Neural cell (in vitro differentiated cells): ENCODE data around the gene SLC45A1. TPM values are rescaled to one million over a fixed set of nuclear protein-coding genes. Genes with fewer than 3 reads are reported as not detected.

Experiments used
- H2AFZ ChIP-seq: fragments of 200-600, 300-800 bp; sonication (generic), shearing (Covaris generic); 2 replicates; pipeline ENCODE4 v1.6.0; 2014; ENCODE audit warnings: low read depth, mild to moderate bottlenecking, antibody characterized with exemption, low read length, moderate library complexity
- H3F3A ChIP-seq: fragments of 200-600 bp; shearing (Covaris generic); 2 replicates; pipeline ENCODE4 v1.6.1; 2016; ENCODE audit warnings: mild to moderate bottlenecking, moderate library complexity, mixed read lengths, antibody characterized with exemption, low read length; ENCODE audit not compliant: insufficient read depth, poor library complexity, severe bottlenecking
- H3K27ac ChIP-seq: fragments of 200-600, 300-800 bp; sonication (generic), shearing (Covaris generic); 2 replicates; pipeline ENCODE4 v1.5.1; 2014; ENCODE audit warnings: mild to moderate bottlenecking, low read length, moderate library complexity
- H3K27me3 ChIP-seq: fragments of 300-800, 200-600 bp; sonication (generic), shearing (Covaris generic); 2 replicates; pipeline ENCODE4 v1.6.0; 2014; ENCODE audit warnings: mild to moderate bottlenecking, low read depth, low read length, moderate library complexity; ENCODE audit not compliant: insufficient read depth
- H3K36me3 ChIP-seq: fragments of 300-800, 200-600 bp; sonication (generic), shearing (Covaris generic); 2 replicates; pipeline ENCODE4 v1.5.1; 2014; ENCODE audit warnings: mild to moderate bottlenecking, antibody characterized with exemption, low read length, moderate library complexity; ENCODE audit not compliant: insufficient read depth
- H3K4me2 ChIP-seq: fragments of 300-800, 200-600 bp; sonication (generic), shearing (Covaris generic); 2 replicates; pipeline ENCODE4 v1.6.0; 2014; ENCODE audit warnings: mild to moderate bottlenecking, low read length
- H3K4me3 ChIP-seq: fragments of 300-800, 200-600 bp; sonication (generic), shearing (Covaris generic); 2 replicates; pipeline ENCODE4 v1.5.1; 2014; ENCODE audit warnings: mild to moderate bottlenecking, low read length, moderate library complexity
- H3K79me2 ChIP-seq: fragments of 200-600 bp; shearing (Covaris generic); replicated peaks from 2 replicates; pipeline ENCODE4 v1.6.0; 2014; ENCODE audit warnings: mild to moderate bottlenecking, low read length, moderate library complexity; ENCODE audit not compliant: insufficient read depth
- H3K9ac ChIP-seq: fragments of 300-800, 200-600 bp; sonication (generic), shearing (Covaris generic); 2 replicates; pipeline ENCODE4 v1.6.1; 2016; ENCODE audit warnings: mild to moderate bottlenecking, low read length, mixed read lengths
- H3K9me2 ChIP-seq: fragments of 200-600 bp; shearing (Covaris generic); 2 replicates; pipeline ENCODE4 v1.6.1; 2016; ENCODE audit warnings: mild to moderate bottlenecking, low read length, mixed read lengths; ENCODE audit not compliant: insufficient read depth
- H3K9me3 ChIP-seq: fragments of 200-600, 300-800 bp; sonication (generic), shearing (Covaris generic); 2 replicates; pipeline ENCODE4 v1.6.1; 2016; ENCODE audit warnings: mild to moderate bottlenecking, mixed run types, low read length, moderate library complexity, mixed read lengths
- H4K20me1 ChIP-seq: fragments of 200-600 bp; shearing (Covaris generic); 2 replicates; pipeline ENCODE4 v1.6.1; 2016; ENCODE audit warnings: mild to moderate bottlenecking, mixed run types; ENCODE audit not compliant: insufficient read depth
- EP300 ChIP-seq: fragments of 450-650 bp; conservative IDR thresholded peaks from 2 replicates; pipeline ENCODE4 v1.6.1; 2014; ENCODE audit warnings: antibody characterized with exemption, mild to moderate bottlenecking, moderate library complexity; ENCODE audit not compliant: poor library complexity, severe bottlenecking
- EZH2 ChIP-seq: fragments of 200-600, 300-800 bp; shearing (Covaris generic), sonication (generic); IDR thresholded peaks from 2 replicates; pipeline ENCODE4 v1.6.1; 2014; ENCODE audit warnings: antibody characterized with exemption, low read length, borderline replicate concordance, mild to moderate bottlenecking; ENCODE audit not compliant: insufficient read depth, poor library complexity, severe bottlenecking
- MXI1 ChIP-seq: fragments of 450-650 bp; conservative IDR thresholded peaks from 2 replicates; pipeline ENCODE4 v1.6.1; 2014; ENCODE audit warnings: antibody characterized with exemption, mild to moderate bottlenecking; ENCODE audit not compliant: poor library complexity, severe bottlenecking
- POLR2AphosphoS5 ChIP-seq: IDR thresholded peaks from 2 replicates; pipeline ENCODE4 v1.6.1; 2012
- RAD21 ChIP-seq: fragments of 450-650 bp; conservative IDR thresholded peaks from 2 replicates; pipeline ENCODE4 v1.6.1; 2014; ENCODE audit warnings: antibody characterized with exemption, mild to moderate bottlenecking, moderate library complexity
- SMC3 ChIP-seq: fragments of 450-650 bp; conservative IDR thresholded peaks from 2 replicates; pipeline ENCODE4 v1.6.1; 2014; ENCODE audit warnings: antibody characterized with exemption, mild to moderate bottlenecking, moderate library complexity; ENCODE audit not compliant: poor library complexity
- TAF1 ChIP-seq: IDR thresholded peaks from 2 replicates; pipeline ENCODE4 v1.6.1; 2012; ENCODE audit warnings: low read depth
- polyA plus RNA-seq: library from polyadenylated mRNA; depleted of rRNA; stranded (reverse); fragments of >200 nt; gene quantifications from 2 replicates; pipeline ENCODE4 v1.2.3, GENCODE V29; 2014
- TF ChIP-seq, protein P1 (sequence below): fragments of 450-650 bp; IDR thresholded peaks from 2 replicates; pipeline ENCODE4 v1.5.1; 2014; ENCODE audit warnings: antibody characterized with exemption, mild to moderate bottlenecking, moderate library complexity; ENCODE audit not compliant: poor library complexity, severe bottlenecking
- TF ChIP-seq, protein P2 (sequence below): IDR thresholded peaks from 2 replicates; pipeline ENCODE4 v1.6.1; 2012; ENCODE audit warnings: borderline replicate concordance

Gene SLC45A1
- polyA plus RNA-seq, 1 donor from 2014 or later, result 7.1 TPM

GRCh38 chr1:8303141-8303540 lies 14.8 kb upstream of the SLC45A1 start:
- Histone ChIP-seq H3K27me3 (no peaks in the 10 kb centered on the region), H3K27ac (no peak overlapping the region), H3K79me2 (no peaks in the 10 kb centered on the region), H3K9me3 (no peaks in the 10 kb centered on the region), H4K20me1 (no peaks in the 10 kb centered on the region), H3K9me2 (no peaks in the 10 kb centered on the region), H3K4me3 (no peak overlapping the region), H3K4me2 (no peak overlapping the region), H2AFZ (no peak overlapping the region), H3K36me3 (no peaks in the 10 kb centered on the region), H3K9ac (no peak overlapping the region), H3F3A (no peaks in the 10 kb centered on the region)
- TF ChIP-seq RAD21 (no peak), POLR2AphosphoS5 (no peak), SMC3 (no peak), EZH2 (no peak), EP300 (no peak), MXI1 (no peak), TAF1 (no peak)
- TF ChIP-seq, protein P1, sequence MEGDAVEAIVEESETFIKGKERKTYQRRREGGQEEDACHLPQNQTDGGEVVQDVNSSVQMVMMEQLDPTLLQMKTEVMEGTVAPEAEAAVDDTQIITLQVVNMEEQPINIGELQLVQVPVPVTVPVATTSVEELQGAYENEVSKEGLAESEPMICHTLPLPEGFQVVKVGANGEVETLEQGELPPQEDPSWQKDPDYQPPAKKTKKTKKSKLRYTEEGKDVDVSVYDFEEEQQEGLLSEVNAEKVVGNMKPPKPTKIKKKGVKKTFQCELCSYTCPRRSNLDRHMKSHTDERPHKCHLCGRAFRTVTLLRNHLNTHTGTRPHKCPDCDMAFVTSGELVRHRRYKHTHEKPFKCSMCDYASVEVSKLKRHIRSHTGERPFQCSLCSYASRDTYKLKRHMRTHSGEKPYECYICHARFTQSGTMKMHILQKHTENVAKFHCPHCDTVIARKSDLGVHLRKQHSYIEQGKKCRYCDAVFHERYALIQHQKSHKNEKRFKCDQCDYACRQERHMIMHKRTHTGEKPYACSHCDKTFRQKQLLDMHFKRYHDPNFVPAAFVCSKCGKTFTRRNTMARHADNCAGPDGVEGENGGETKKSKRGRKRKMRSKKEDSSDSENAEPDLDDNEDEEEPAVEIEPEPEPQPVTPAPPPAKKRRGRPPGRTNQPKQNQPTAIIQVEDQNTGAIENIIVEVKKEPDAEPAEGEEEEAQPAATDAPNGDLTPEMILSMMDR, result no peak
- TF ChIP-seq, protein P2, sequence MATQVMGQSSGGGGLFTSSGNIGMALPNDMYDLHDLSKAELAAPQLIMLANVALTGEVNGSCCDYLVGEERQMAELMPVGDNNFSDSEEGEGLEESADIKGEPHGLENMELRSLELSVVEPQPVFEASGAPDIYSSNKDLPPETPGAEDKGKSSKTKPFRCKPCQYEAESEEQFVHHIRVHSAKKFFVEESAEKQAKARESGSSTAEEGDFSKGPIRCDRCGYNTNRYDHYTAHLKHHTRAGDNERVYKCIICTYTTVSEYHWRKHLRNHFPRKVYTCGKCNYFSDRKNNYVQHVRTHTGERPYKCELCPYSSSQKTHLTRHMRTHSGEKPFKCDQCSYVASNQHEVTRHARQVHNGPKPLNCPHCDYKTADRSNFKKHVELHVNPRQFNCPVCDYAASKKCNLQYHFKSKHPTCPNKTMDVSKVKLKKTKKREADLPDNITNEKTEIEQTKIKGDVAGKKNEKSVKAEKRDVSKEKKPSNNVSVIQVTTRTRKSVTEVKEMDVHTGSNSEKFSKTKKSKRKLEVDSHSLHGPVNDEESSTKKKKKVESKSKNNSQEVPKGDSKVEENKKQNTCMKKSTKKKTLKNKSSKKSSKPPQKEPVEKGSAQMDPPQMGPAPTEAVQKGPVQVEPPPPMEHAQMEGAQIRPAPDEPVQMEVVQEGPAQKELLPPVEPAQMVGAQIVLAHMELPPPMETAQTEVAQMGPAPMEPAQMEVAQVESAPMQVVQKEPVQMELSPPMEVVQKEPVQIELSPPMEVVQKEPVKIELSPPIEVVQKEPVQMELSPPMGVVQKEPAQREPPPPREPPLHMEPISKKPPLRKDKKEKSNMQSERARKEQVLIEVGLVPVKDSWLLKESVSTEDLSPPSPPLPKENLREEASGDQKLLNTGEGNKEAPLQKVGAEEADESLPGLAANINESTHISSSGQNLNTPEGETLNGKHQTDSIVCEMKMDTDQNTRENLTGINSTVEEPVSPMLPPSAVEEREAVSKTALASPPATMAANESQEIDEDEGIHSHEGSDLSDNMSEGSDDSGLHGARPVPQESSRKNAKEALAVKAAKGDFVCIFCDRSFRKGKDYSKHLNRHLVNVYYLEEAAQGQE, result no peak

DNA sequence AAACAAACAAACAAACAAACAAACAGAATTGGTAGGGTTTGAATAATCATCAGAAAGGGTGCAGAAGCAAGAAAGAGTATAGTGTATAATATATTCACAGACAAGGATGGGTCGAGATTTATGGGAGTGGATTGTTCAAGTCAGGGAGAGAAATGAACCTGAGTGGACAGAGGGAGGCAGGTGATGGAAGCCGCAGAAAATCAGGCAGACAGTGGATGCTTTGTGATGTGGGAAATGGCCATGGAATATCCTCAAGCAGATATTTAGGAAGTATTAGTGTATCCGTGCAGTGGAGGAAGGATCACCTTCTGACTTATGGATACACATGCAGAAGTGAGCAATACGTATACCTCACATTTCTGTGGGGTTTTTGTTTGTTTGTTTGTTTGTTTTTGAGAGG lies 14.0 kb upstream of the SLC45A1 start:
- H3K27me3 ChIP-seq, result no peaks in the 10 kb centered on the region
- H3K9ac ChIP-seq, result no peak overlapping the region
- no peak overlapping the region for H3K27ac ChIP-seq
- no peaks in the 10 kb centered on the region for H3K79me2 ChIP-seq
- TF ChIP-seq EZH2, result no peak
- TF ChIP-seq MXI1, result no peak
- TF ChIP-seq, protein P2, result no peak
- no peak for TF ChIP-seq TAF1
- TF ChIP-seq RAD21, result no peak
- no peak for TF ChIP-seq EP300
- no peak for TF ChIP-seq SMC3
- TF ChIP-seq POLR2AphosphoS5, result no peak
- TF ChIP-seq, protein P1, result no peak
- H3F3A ChIP-seq, result no peaks in the 10 kb centered on the region
- no peaks in the 10 kb centered on the region for H4K20me1 ChIP-seq
- H3K4me3 ChIP-seq, result no peak overlapping the region
- H3K9me3 ChIP-seq, result no peaks in the 10 kb centered on the region
- H3K4me2 ChIP-seq, result no peak overlapping the region
- no peaks in the 10 kb centered on the region for H3K9me2 ChIP-seq
- H2AFZ ChIP-seq, result no peak overlapping the region
- no peaks in the 10 kb centered on the region for H3K36me3 ChIP-seq
